ENCODE measurements around the gene SHANK1. TPM values are rescaled to one million over a fixed set of nuclear protein-coding genes. Genes with fewer than 3 reads are reported as not detected.
A peak's percentile ranks its signal among the peaks of the same experiment; 100 is the strongest.
"Not testable (repeated sequence)": the region's sequence is repeated elsewhere in the genome, so short reads cannot be mapped to it uniquely, and the experiment has no call there.

Gene SHANK1
- not detected in 2 replicates for total RNA-seq (2014; rRNA removed; shearing (Covaris generic))

- no peak for DNase-seq (ENCODE audit: low spot score)
Measured at GRCh38 chr19:50719566-50719965, at the start of gene SHANK1. Gene SHANK1 (minus strand): TSS chr19:50719802. CDS start chr19:50716919, 2,883 bp downstream.

GRCh38 chr19:50768277-50768676 is 48.7 kb upstream of the SHANK1 start:
- no peak for DNase-seq (ENCODE audit: low spot score)

- peak; percentile 31 for DNase-seq (ENCODE audit: low spot score)
Measured at GRCh38 chr19:50767263-50767662, 47.7 kb upstream of the SHANK1 start.

- not testable (repeated sequence) for DNase-seq (ENCODE audit: low spot score)
Measured at GRCh38 chr19:50766746-50767145, 47.1 kb upstream of the SHANK1 start.

- DNase-seq (ENCODE audit: low spot score) = no peak
Measured at GRCh38 chr19:50764409-50764808, 44.8 kb upstream of the SHANK1 start.

- DNase-seq (ENCODE audit: low spot score) = not testable (repeated sequence)
Measured at GRCh38 chr19:50763521-50763920, 43.9 kb upstream of the SHANK1 start.

GRCh38 chr19:50761501-50761900 is 41.9 kb upstream of the SHANK1 start:
- not testable (repeated sequence) for DNase-seq (ENCODE audit: low spot score)

- DNase-seq (ENCODE audit: low spot score) = peak; percentile 25
Measured at GRCh38 chr19:50759886-50760285, 40.3 kb upstream of the SHANK1 start.

- DNase-seq (ENCODE audit: low spot score) = not testable (repeated sequence)
Measured at GRCh38 chr19:50759076-50759475, 39.5 kb upstream of the SHANK1 start.

- not testable (repeated sequence) for DNase-seq (ENCODE audit: low spot score)
Measured at GRCh38 chr19:50757624-50758023, 38.0 kb upstream of the SHANK1 start.

- DNase-seq (ENCODE audit: low spot score) = not testable (repeated sequence)
Measured at GRCh38 chr19:50756244-50756643, 36.6 kb upstream of the SHANK1 start.

GRCh38 chr19:50753879-50754278 is 34.3 kb upstream of the SHANK1 start:
- no peak for DNase-seq (ENCODE audit: low spot score)

- DNase-seq (ENCODE audit: low spot score) = no peak
Measured at GRCh38 chr19:50750010-50750409, 30.4 kb upstream of the SHANK1 start.

GRCh38 chr19:50749490-50749889 is 29.9 kb upstream of the SHANK1 start:
- no peak for DNase-seq (ENCODE audit: low spot score)

- DNase-seq (ENCODE audit: low spot score) = not testable (repeated sequence)
Measured at GRCh38 chr19:50747141-50747540, 27.5 kb upstream of the SHANK1 start.

- DNase-seq (ENCODE audit: low spot score) = no peak
Measured at GRCh38 chr19:50745221-50745620, 25.6 kb upstream of the SHANK1 start.

- DNase-seq (ENCODE audit: low spot score) = no peak
Measured at GRCh38 chr19:50743537-50743936, 23.9 kb upstream of the SHANK1 start.

GRCh38 chr19:50741179-50741933 is 21.8 kb upstream of the SHANK1 start:
- no peak for DNase-seq (ENCODE audit: low spot score)

- DNase-seq (ENCODE audit: low spot score) = no peak
Measured at GRCh38 chr19:50739914-50740426, 20.4 kb upstream of the SHANK1 start.

- no peak for DNase-seq (ENCODE audit: low spot score)
Measured at GRCh38 chr19:50739132-50739913, 19.7 kb upstream of the SHANK1 start.

- no peak for DNase-seq (ENCODE audit: low spot score)
Measured at GRCh38 chr19:50736338-50736737, 16.7 kb upstream of the SHANK1 start.

GRCh38 chr19:50735869-50736268 is 16.3 kb upstream of the SHANK1 start:
- no peak for DNase-seq (ENCODE audit: low spot score)

Measured in HT-29 (cell line).